Activated T-cell treated with anti-CD3 and anti-CD28 coated beads, Interleukin-2, amount 50 U/mL, for 24 hours (primary cell): ENCODE measurements around the gene SREBF1.

Source experiments
- DNase-seq: peaks from one replicate; pipeline ENCODE4 v3.0.0-alpha.2; 2020
- H3K27ac Mint-ChIP-seq: 2 replicates; pipeline ENCODE4 v1.8.0; 2020; ENCODE audit warnings: mild to moderate bottlenecking, mixed read lengths
- H3K27me3 Mint-ChIP-seq: 2 replicates; pipeline ENCODE4 v1.8.0; 2020; ENCODE audit warnings: mixed read lengths
- H3K36me3 Mint-ChIP-seq: 2 replicates; pipeline ENCODE4 v1.8.0; 2020; ENCODE audit warnings: low read depth, mixed read lengths
- H3K4me1 Mint-ChIP-seq: 2 replicates; pipeline ENCODE4 v1.8.0; 2020; ENCODE audit warnings: low read depth, mixed read lengths
- H3K4me3 Mint-ChIP-seq: 2 replicates; pipeline ENCODE4 v1.8.0; 2020; ENCODE audit warnings: mild to moderate bottlenecking, moderate library complexity, mixed read lengths
- H3K9me3 Mint-ChIP-seq: 2 replicates; pipeline ENCODE4 v1.8.0; 2020; ENCODE audit warnings: mixed read lengths

The SREBF1 gene

GRCh38 chr17:17836818-17837379 lies at the start of gene SREBF1:
TSS of gene SREBF1 (minus strand) at chr17:17836986. CDS start at chr17:17836817, 169 bp downstream.
- H3K27me3 Mint-ChIP-seq = no peaks in the 10 kb centered on the region
- H3K4me1 Mint-ChIP-seq = peaks cover 74% of the 10 kb centered on the region
- DNase-seq = peak; percentile 79
- no peaks in the 10 kb centered on the region for H3K9me3 Mint-ChIP-seq
- H3K36me3 Mint-ChIP-seq = peaks cover 37% of the 10 kb centered on the region
- peak within 1 kb of the TSS; percentile 94 for H3K4me3 Mint-ChIP-seq
- peak within 1 kb of the TSS; percentile 97 for H3K27ac Mint-ChIP-seq

GRCh38 chr17:17886226-17886625 lies 49.4 kb upstream of the SREBF1 start:
- Mint-ChIP-seq H3K27ac (no peak overlapping the region), H3K4me3 (no peak overlapping the region), H3K9me3 (no peaks in the 10 kb centered on the region), H3K27me3 (no peaks in the 10 kb centered on the region), H3K4me1 (no peaks in the 10 kb centered on the region), H3K36me3 (peaks cover 16% of the 10 kb centered on the region)
- no peak for DNase-seq

- Mint-ChIP-seq H3K9me3 (no peaks in the 10 kb centered on the region), H3K4me3 (no peak overlapping the region), H3K4me1 (no peaks in the 10 kb centered on the region), H3K36me3 (peaks cover 28% of the 10 kb centered on the region), H3K27me3 (no peaks in the 10 kb centered on the region), H3K27ac (no peak overlapping the region)
- DNase-seq = no peak
Observed at GRCh38 chr17:17884391-17885357, 47.9 kb upstream of the SREBF1 start.

GRCh38 chr17:17883801-17884200 lies 47.0 kb upstream of the SREBF1 start:
- H3K4me1 Mint-ChIP-seq = no peaks in the 10 kb centered on the region
- no peak overlapping the region for H3K4me3 Mint-ChIP-seq
- H3K27ac Mint-ChIP-seq = no peak overlapping the region
- no peaks in the 10 kb centered on the region for H3K9me3 Mint-ChIP-seq
- H3K27me3 Mint-ChIP-seq = no peaks in the 10 kb centered on the region
- no peak for DNase-seq
- peaks cover 36% of the 10 kb centered on the region for H3K36me3 Mint-ChIP-seq

- no peaks in the 10 kb centered on the region for H3K9me3 Mint-ChIP-seq
- H3K4me3 Mint-ChIP-seq = no peak overlapping the region
- H3K36me3 Mint-ChIP-seq = peaks cover 51% of the 10 kb centered on the region
- H3K27me3 Mint-ChIP-seq = no peaks in the 10 kb centered on the region
- no peak overlapping the region for H3K27ac Mint-ChIP-seq
- H3K4me1 Mint-ChIP-seq = no peaks in the 10 kb centered on the region
- DNase-seq = no peak
Observed at GRCh38 chr17:17882082-17882581, 45.3 kb upstream of the SREBF1 start.

- Mint-ChIP-seq H3K36me3 (peaks cover 63% of the 10 kb centered on the region), H3K4me3 (no peak overlapping the region), H3K27me3 (no peaks in the 10 kb centered on the region), H3K27ac (peak overlapping the region; percentile 24), H3K9me3 (no peaks in the 10 kb centered on the region), H3K4me1 (no peaks in the 10 kb centered on the region)
- no peak for DNase-seq
Observed at GRCh38 chr17:17880577-17881196, 43.9 kb upstream of the SREBF1 start.

- Mint-ChIP-seq H3K27me3 (no peaks in the 10 kb centered on the region), H3K4me1 (no peaks in the 10 kb centered on the region), H3K36me3 (peaks cover 58% of the 10 kb centered on the region), H3K9me3 (no peaks in the 10 kb centered on the region), H3K27ac (no peak overlapping the region), H3K4me3 (no peak overlapping the region)
- no peak for DNase-seq
Observed at GRCh38 chr17:17877529-17878358, 41.0 kb upstream of the SREBF1 start.

GRCh38 chr17:17876959-17877528 lies 40.3 kb upstream of the SREBF1 start:
- Mint-ChIP-seq H3K36me3 (peaks cover 52% of the 10 kb centered on the region), H3K4me1 (no peaks in the 10 kb centered on the region), H3K9me3 (no peaks in the 10 kb centered on the region), H3K27ac (no peak overlapping the region), H3K27me3 (no peaks in the 10 kb centered on the region), H3K4me3 (no peak overlapping the region)
- DNase-seq = no peak

GRCh38 chr17:17874478-17874877 lies 37.7 kb upstream of the SREBF1 start:
- Mint-ChIP-seq H3K9me3 (no peaks in the 10 kb centered on the region), H3K4me1 (no peaks in the 10 kb centered on the region), H3K27ac (no peak overlapping the region), H3K36me3 (peaks cover 34% of the 10 kb centered on the region), H3K4me3 (no peak overlapping the region), H3K27me3 (no peaks in the 10 kb centered on the region)
- DNase-seq = no peak

GRCh38 chr17:17873450-17873991 lies 36.7 kb upstream of the SREBF1 start:
- H3K36me3 Mint-ChIP-seq = peaks cover 28% of the 10 kb centered on the region
- no peak overlapping the region for H3K27ac Mint-ChIP-seq
- H3K9me3 Mint-ChIP-seq = no peaks in the 10 kb centered on the region
- no peak for DNase-seq
- no peaks in the 10 kb centered on the region for H3K27me3 Mint-ChIP-seq
- H3K4me1 Mint-ChIP-seq = no peaks in the 10 kb centered on the region
- H3K4me3 Mint-ChIP-seq = no peak overlapping the region

GRCh38 chr17:17872547-17873345 lies 36.0 kb upstream of the SREBF1 start:
- Mint-ChIP-seq H3K9me3 (no peaks in the 10 kb centered on the region), H3K27me3 (no peaks in the 10 kb centered on the region), H3K27ac (no peak overlapping the region), H3K36me3 (peaks cover 24% of the 10 kb centered on the region), H3K4me3 (no peak overlapping the region), H3K4me1 (no peaks in the 10 kb centered on the region)
- no peak for DNase-seq

- Mint-ChIP-seq H3K9me3 (no peaks in the 10 kb centered on the region), H3K4me1 (no peaks in the 10 kb centered on the region), H3K4me3 (no peak overlapping the region), H3K27me3 (no peaks in the 10 kb centered on the region), H3K27ac (peak overlapping the region; percentile 7), H3K36me3 (peaks cover 19% of the 10 kb centered on the region)
- DNase-seq = no peak
Observed at GRCh38 chr17:17871913-17872312, 35.1 kb upstream of the SREBF1 start.

- H3K27me3 Mint-ChIP-seq = no peaks in the 10 kb centered on the region
- no peak overlapping the region for H3K4me3 Mint-ChIP-seq
- no peak for DNase-seq
- H3K27ac Mint-ChIP-seq = no peak overlapping the region
- H3K4me1 Mint-ChIP-seq = no peaks in the 10 kb centered on the region
- no peaks in the 10 kb centered on the region for H3K9me3 Mint-ChIP-seq
- H3K36me3 Mint-ChIP-seq = peaks cover 9% of the 10 kb centered on the region
Observed at GRCh38 chr17:17870247-17870646, 33.5 kb upstream of the SREBF1 start.
